AG04450 (cell line): ENCODE results near the gene KLF16. TPM values are rescaled to one million over a fixed set of nuclear protein-coding genes. Genes with fewer than 3 reads are reported as not detected.
A peak's percentile ranks its signal among the peaks of the same experiment; 100 is the strongest.

Experiments used
- CTCF ChIA-PET: fragments of 300-600, 350-600 bp; formaldehyde crosslinking; extraction: SDS; loops from one replicate; lab custom pipeline; 2022; ENCODE audit warnings: antibody characterized with exemption, inconsistent platforms; lab: Charles Lee
- POLR2A ChIA-PET: fragments of 350-600 bp; formaldehyde crosslinking; extraction: SDS; loops from one replicate; lab custom pipeline; 2021; ENCODE audit warnings: antibody characterized with exemption, inconsistent platforms; lab: Yijun Ruan, JAX
- DNase-seq: peaks from one replicate; pipeline ENCODE4 v3.0.0-alpha.2; 2011; ENCODE audit warnings: low read depth, low spot score
- H3K27ac ChIP-seq: one replicate; pipeline ENCODE4 v1.5.1; 2012; ENCODE audit warnings: low read depth, low read length, control low read depth
- H3K27me3 ChIP-seq: one replicate; pipeline ENCODE4 v1.6.0; 2012; ENCODE audit warnings: low read length; ENCODE audit not compliant: control insufficient read depth, insufficient read depth
- H3K4me3 ChIP-seq: 2 replicates; pipeline ENCODE4 v1.5.1; 2011; ENCODE audit warnings: mild to moderate bottlenecking, low read depth, low read length, control low read depth
- H3K9me3 ChIP-seq: 2 replicates; pipeline ENCODE4 v1.5.1; 2012; ENCODE audit warnings: low read length; ENCODE audit not compliant: control insufficient read depth, insufficient read depth
- CTCF ChIP-seq: IDR thresholded peaks from 2 replicates; pipeline ENCODE4 v1.5.1; 2011; ENCODE audit warnings: low read depth, low read length, control low read depth, inconsistent platforms
- polyA plus RNA-seq: library from polyadenylated mRNA; depleted of rRNA; stranded (reverse); fragments of >200 nt; gene quantifications from 2 replicates; pipeline ENCODE4 v1.2.3, GENCODE V29; 2011

Gene KLF16
- polyA plus RNA-seq, 1 experiment = 3.4 TPM

- CTCF ChIA-PET = interaction anchor here (0.6 to 1.0 kb wide), 4 partner anchors 8 to 314 kb away, joined by 3 to 6 read pairs (median 4); no protein-coding TSS in a partner anchor
- POLR2A ChIA-PET = interaction anchor here (0.6 to 1.0 kb wide), 3 partner anchors 10 to 165 kb away, joined by 4 to 14 read pairs (median 4); no protein-coding TSS in a partner anchor
- Histone ChIP-seq H3K4me3 (peak overlapping the region; percentile 37; the same call in 1 of the 2 replicates), H3K27me3 (no peaks in the 10 kb centered on the region), H3K27ac (peak overlapping the region; percentile 47), H3K9me3 (no peaks in the 10 kb centered on the region; the same call in 1 of the 2 replicates)
- TF ChIP-seq CTCF = no peak
- DNase-seq = no peak
These were observed 8.8 kb downstream of the KLF16 start for GRCh38 chr19:1854542-1855039.

- Histone ChIP-seq H3K4me3 (no peak overlapping the region), H3K9me3 (no peaks in the 10 kb centered on the region; the same call in 1 of the 2 replicates), H3K27me3 (no peaks in the 10 kb centered on the region), H3K27ac (no peak overlapping the region)
- TF ChIP-seq CTCF = no peak
- no peak for DNase-seq
- CTCF ChIA-PET = interaction anchor here (0.6 to 1.4 kb wide), 3 partner anchors 7 to 313 kb away, joined by 4 read pairs; no protein-coding TSS in a partner anchor
- POLR2A ChIA-PET = no interaction called here
These were observed 9.3 kb downstream of the KLF16 start for GRCh38 chr19:1854039-1854541.

- Histone ChIP-seq H3K27me3 (no peaks in the 10 kb centered on the region), H3K9me3 (no peaks in the 10 kb centered on the region; the same call in 1 of the 2 replicates), H3K27ac (no peak overlapping the region), H3K4me3 (no peak overlapping the region)
- ChIA-PET CTCF (interaction anchor here (1.4 kb wide), 1 partner anchor 15 kb away, joined by 4 read pairs; no protein-coding TSS in a partner anchor), POLR2A (interaction anchor here (0.6 kb wide), 1 partner anchor 66 kb away, joined by 11 read pairs; no protein-coding TSS in a partner anchor)
- DNase-seq = no peak
- TF ChIP-seq CTCF = peak; percentile 92
These were observed 9.9 kb downstream of the KLF16 start for GRCh38 chr19:1853295-1854038.

- H3K27ac ChIP-seq = no peak overlapping the region
- H3K4me3 ChIP-seq = no peak overlapping the region
- no peaks in the 10 kb centered on the region for H3K27me3 ChIP-seq
- H3K9me3 ChIP-seq = no peaks in the 10 kb centered on the region; the same call in 1 of the 2 replicates
- CTCF ChIA-PET = interaction anchor here (1.4 kb wide), 1 partner anchor 14 kb away, joined by 4 read pairs; no protein-coding TSS in a partner anchor
- DNase-seq = no peak
- no peak for TF ChIP-seq CTCF
- POLR2A ChIA-PET = interaction anchor here (0.6 kb wide), 1 partner anchor 67 kb away, joined by 11 read pairs; no protein-coding TSS in a partner anchor
These were observed 10.7 kb downstream of the KLF16 start for GRCh38 chr19:1852581-1853128.
